Stimulated activated CD8-positive, alpha-beta memory T cell treated with anti-CD3 and anti-CD28 coated beads, Interleukin-4, amount 100 ng/mL, for 1 hour (primary cell): ENCODE results near the gene NGEF.

Experiments
- DNase-seq, 2 donors: peaks; one replicate each; pipeline ENCODE4 v3.0.0-alpha.2; 2020; ENCODE audit warnings: low read depth in 2 of 2, low spot score in 1 of 2

NGEF gene

GRCh38 chr2:232887171-232887850, 125.7 kb downstream of the NGEF start:
- no peak for DNase-seq

GRCh38 chr2:232886632-232887031, 126.4 kb downstream of the NGEF start:
- no peak for DNase-seq

DNA sequence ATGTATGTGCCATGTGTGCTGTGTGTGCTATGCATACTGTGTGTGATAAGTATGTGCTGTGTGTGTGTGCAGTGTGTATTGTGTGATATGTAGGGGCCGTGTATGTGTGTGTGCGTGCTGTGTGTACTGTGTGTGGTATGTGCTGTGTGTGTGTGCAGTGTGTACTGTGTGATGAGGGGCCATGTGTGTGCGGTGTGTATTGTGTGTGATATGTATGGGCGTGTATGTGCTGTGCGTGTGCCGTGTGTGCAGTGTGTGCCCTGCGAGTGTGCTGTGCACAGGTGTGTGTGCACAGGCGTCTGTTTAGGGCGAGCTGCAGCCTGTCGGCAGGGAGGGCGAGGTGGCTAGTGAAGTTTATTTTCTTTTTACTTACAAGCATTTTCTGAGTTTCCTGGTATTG, 126.9 kb downstream of the NGEF start:
- no peak for DNase-seq

GRCh38 chr2:232885264-232885961, 127.6 kb downstream of the NGEF start:
- DNase-seq = no peak

- no peak for DNase-seq
These were observed 128.3 kb downstream of the NGEF start for GRCh38 chr2:232884549-232885263.

DNA sequence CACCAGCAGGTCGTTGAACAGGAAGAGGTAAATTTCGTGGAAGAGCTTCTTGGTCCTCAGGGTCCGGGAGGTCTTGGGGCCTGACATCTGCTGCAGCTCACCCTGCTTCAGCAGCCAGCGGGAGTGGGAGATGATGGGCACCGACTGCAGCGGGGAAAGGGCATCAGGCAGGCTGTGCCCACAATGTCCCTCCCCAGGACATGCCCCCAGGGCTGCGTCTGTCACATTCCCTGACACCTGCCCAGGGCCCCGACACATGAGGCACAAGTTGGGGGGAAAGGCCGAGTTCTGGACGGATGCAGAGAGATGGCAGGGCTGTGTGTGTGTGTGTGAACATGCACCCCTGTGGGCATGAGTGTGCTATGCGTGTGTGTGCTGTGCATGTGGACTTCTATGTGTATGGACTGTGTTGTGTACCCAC, 129.0 kb downstream of the NGEF start:
- DNase-seq = no peak

GRCh38 chr2:232883116-232883721, 129.8 kb downstream of the NGEF start:
- no peak for DNase-seq

DNA sequence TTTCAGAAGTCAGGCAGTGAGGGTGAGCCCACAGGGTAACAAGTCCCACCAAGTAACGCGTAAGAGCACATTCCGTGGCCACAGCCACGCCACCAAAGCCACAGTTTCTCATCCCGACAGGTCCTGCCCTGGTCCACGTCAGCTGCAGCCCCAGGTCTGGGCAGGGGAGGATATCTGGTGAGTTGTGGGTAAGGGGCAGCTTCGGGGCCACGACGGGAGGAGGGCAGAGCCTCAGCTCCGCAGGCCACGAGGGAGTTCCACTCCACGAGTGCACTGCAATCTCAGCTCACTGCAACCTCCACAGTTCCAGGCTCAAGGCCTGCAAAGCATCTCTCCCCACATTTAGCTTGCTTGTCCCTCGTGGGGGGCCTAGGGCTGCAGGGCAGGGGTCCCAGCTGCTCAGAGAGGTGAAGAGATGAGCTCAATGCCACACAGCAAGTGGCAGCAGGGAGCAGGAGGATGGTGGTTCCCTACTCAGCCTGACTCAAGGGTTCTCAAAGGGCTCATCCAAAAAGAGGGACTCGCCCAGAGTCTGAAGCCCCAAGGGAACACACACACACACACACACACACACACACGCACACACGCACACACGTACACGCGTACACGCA, 130.4 kb downstream of the NGEF start:
- no peak for DNase-seq

GRCh38 chr2:232882085-232882484, 131.0 kb downstream of the NGEF start:
- DNase-seq = no peak

GRCh38 chr2:232880764-232881351, 132.2 kb downstream of the NGEF start:
- no peak for DNase-seq

- DNase-seq = no peak
These were observed 133.2 kb downstream of the NGEF start for GRCh38 chr2:232879618-232880494.

GRCh38 chr2:232878855-232879617, 134.0 kb downstream of the NGEF start:
- no peak for DNase-seq

GRCh38 chr2:232877940-232878511, 135.0 kb downstream of the NGEF start:
- DNase-seq = no peak

GRCh38 chr2:232876978-232877441, 136.0 kb downstream of the NGEF start:
- no peak for DNase-seq

DNA sequence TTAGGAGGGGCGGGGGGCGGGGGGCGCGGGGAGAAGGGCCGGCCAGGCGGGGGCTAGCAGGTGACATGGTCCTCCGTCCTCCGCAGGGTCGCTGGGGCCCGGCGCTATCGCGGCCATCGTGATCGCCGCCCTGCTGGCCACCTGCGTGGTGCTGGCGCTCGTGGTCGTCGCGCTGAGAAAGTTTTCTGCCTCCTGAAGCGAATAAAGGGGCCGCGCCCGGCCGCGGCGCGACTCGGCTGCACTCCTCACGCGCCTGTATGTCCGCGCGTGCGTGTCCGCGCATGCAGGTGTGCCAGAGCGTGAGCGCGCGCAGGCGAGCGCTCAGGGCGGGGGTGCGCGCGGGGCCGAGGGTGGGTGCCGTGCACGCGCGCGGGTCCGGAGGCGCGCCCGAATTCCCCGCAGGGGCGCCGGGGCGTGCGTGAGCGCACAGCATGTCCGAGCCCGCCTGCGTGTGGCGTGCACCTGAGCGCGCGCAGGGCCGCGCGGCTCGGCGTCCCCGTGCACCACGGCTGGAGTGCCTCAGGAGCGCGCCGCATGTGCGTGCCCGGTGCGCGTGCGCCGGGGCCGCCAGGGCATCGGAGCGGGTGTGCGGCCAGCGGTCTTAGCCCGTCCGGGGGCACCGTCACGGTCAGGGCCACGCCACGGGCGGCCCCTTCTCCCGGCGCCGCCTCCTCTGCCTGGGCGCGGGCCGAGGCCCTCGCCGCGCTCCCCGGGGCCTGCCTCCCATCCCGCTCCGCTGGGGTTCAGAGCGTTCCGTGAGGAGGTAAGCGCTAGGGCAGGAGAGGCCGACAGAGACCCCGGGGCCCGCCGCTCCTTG, 136.7 kb downstream of the NGEF start:
- DNase-seq = no peak

- no peak for DNase-seq
These were observed 137.6 kb downstream of the NGEF start for GRCh38 chr2:232875256-232876121.

DNA sequence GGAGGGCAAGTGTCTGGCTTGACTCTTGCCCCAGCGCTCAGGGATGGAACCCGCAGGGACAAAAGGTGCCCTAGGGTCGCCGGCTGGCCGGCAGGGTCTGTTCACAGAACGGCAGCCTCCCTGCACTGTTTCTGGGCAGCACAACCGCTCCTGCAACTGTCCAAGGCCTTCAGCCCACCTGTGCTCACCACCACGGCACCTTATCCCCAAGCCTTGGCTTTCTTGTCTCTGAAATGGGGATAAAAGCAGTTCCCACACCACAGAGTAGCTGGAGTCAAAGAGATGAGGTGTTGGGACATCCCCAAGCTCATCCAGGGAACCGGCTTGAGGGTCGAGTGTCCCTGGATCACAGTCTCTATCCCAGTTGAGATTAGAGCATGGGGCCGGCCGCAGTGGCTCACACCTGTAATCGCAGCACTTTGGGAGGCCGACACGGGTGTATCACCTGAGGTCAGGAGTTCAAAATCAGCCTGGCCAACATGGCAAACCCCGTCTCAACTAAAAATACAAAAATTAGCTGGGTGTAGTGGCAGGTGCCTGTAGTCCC, 138.3 kb downstream of the NGEF start:
- no peak for DNase-seq
